ENCODE measurements around the gene P2RX5. TPM values are rescaled to one million over a fixed set of nuclear protein-coding genes. Genes with fewer than 3 reads are reported as not detected.

P2RX5 gene
- total RNA-seq, 1 donor from 2014 or later: not detected

DNA sequence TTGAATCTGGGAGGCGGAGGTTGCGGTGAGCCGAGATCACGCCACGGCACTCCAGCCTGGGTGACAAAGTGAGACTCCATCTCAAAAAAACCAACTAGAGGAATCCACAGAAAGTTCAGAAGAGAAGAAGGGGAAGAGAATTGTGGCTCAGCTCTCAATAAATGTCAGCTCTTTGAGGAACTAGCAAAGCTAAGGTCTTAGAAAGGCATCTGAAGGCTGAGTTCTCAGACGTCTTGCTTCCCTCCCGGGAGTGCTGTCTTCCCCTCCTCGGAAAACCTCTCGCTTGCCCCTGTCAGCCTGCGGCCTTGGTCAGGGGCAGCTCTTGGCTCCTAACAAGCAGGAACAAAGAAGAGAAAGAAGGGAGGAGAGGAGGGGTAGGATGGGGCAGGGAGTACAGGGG, 65.2 kb downstream of the P2RX5 start:
- DNase-seq (ENCODE audit: low spot score) (no peak), ATAC-seq (no peak)

- no peak for ATAC-seq
- no peak for DNase-seq (ENCODE audit: low spot score)
Measured at GRCh38 chr17:3627769-3628167, 68.2 kb downstream of the P2RX5 start.

- ATAC-seq: no peak
Measured at GRCh38 chr17:3626831-3627768, 68.9 kb downstream of the P2RX5 start.

More at GRCh38 chr17:3626831-3627768, 68.9 kb downstream of the P2RX5 start:
- DNase-seq (ENCODE audit: low spot score): no peak

Other genes with a start within 250 kb of the P2RX5 start
- not detected for gene SPATA22, start 224.3 kb downstream of the P2RX5 start, total RNA-seq
- gene ASPA, start 220.2 kb downstream of the P2RX5 start, total RNA-seq: 5.1 TPM
- 0.28 TPM for gene TRPV3, start 138.3 kb downstream of the P2RX5 start, total RNA-seq
- gene TRPV1, start 86.7 kb downstream of the P2RX5 start, total RNA-seq: 14.8 TPM
- gene SHPK, start 59.9 kb downstream of the P2RX5 start, total RNA-seq: 26.9 TPM
- gene CTNS, start 59.4 kb downstream of the P2RX5 start, total RNA-seq: 8.7 TPM
- gene TAX1BP3, start 27.6 kb downstream of the P2RX5 start, total RNA-seq: 12.4 TPM
- 26.6 TPM for gene EMC6, start 27.3 kb downstream of the P2RX5 start, total RNA-seq
- 0.05 TPM for gene HASPIN, start 27.7 kb upstream of the P2RX5 start, total RNA-seq
- gene ITGAE, start 105.0 kb upstream of the P2RX5 start, total RNA-seq: 5.6 TPM
- 11.5 TPM for gene NCBP3, start 150.1 kb upstream of the P2RX5 start, total RNA-seq
- gene CAMKK1, start 196.9 kb upstream of the P2RX5 start, total RNA-seq: 0.35 TPM
- gene P2RX1, start 220.3 kb upstream of the P2RX5 start, total RNA-seq: 0.13 TPM